Stomach (tissue), 9 donors: ENCODE data around the gene MTA2. TPM values are rescaled to one million over a fixed set of nuclear protein-coding genes. Genes with fewer than 3 reads are reported as not detected.
"Not testable (repeated sequence)": the region's sequence is repeated elsewhere in the genome, so short reads cannot be mapped to it uniquely, and the experiment has no call there.

ENCODE experiments used
- DNase-seq, 2 donors: peaks; one replicate each; pipeline versions ENCODE4 v3.0.0 to v3.0.0-alpha.2; 2013 to 2019
- H3K27ac ChIP-seq, 5 donors: fragments of 200-600 bp in 4 of 5; sonication (generic) in 4 of 5; one replicate each; pipeline ENCODE4 v1.5.1; 2013 to 2019; ENCODE audit warnings: mild to moderate bottlenecking in 1 of 5, moderate library complexity in 1 of 5
- H3K27me3 ChIP-seq, 3 donors: fragments of 200-600 bp; sonication (generic); one replicate each; pipeline ENCODE4 v1.5.1; 2017 to 2019; ENCODE audit warnings: mixed run types in 1 of 3
- H3K36me3 ChIP-seq, 4 donors: fragments of 200-600 bp; sonication (generic); 1 replicate in 3 of 4; 2 replicates in 1 of 4; pipeline ENCODE4 v1.5.1; 2016 to 2019
- H3K4me1 ChIP-seq, 4 donors: fragments of 200-600 bp; sonication (generic); one replicate each; pipeline ENCODE4 v1.5.1; 2016 to 2019
- H3K4me3 ChIP-seq, 4 donors: fragments of 200-600 bp; sonication (generic) in 3 of 4; one replicate each; pipeline ENCODE4 v1.5.1; 2016 to 2019; ENCODE audit warnings: mild to moderate bottlenecking in 1 of 4
- H3K9me3 ChIP-seq, 4 donors: fragments of 200-600 bp; sonication (generic); one replicate each; pipeline ENCODE4 v1.5.1; 2016 to 2019
- CTCF ChIP-seq, 7 experiments: fragments of 450-650 bp in 4 of 7; fragments of 200-600 bp in 3 of 7; sonication (generic) in 3 of 7; IDR thresholded peaks; one replicate each; pipeline ENCODE4 v1.5.1; 2016 to 2019; ENCODE audit warnings: antibody characterized with exemption in 7 of 7, control low read depth in 2 of 7, mild to moderate bottlenecking in 1 of 7
- EP300 ChIP-seq: sonication (generic); formaldehyde crosslinking; IDR thresholded peaks from one replicate; pipeline ENCODE4 v1.6.1; 2017; ENCODE audit warnings: antibody characterized with exemption
- POLR2A ChIP-seq, 4 donors: fragments of 450-650 bp; IDR thresholded peaks; one replicate each; pipeline ENCODE4 v1.6.1; 2016; ENCODE audit warnings: antibody characterized with exemption in 4 of 4, control low read depth in 2 of 4, mild to moderate bottlenecking in 1 of 4, moderate library complexity in 1 of 4
- POLR2AphosphoS5 ChIP-seq, 3 donors: sonication (generic); formaldehyde crosslinking; IDR thresholded peaks; one replicate each; pipeline ENCODE4 v1.6.1; 2016; ENCODE audit warnings: antibody characterized with exemption in 3 of 3
- WGBS, 5 donors: extraction: QIAGEN DNeasy Blood & Tissue Kit in 3 of 5; methylation state at CpG; one replicate each; pipeline versions ENCODE4 v1.1.5 to v1.1.7; 2013 to 2018; 5-methylcytosine and 5-hydroxymethylcytosine counted together
- intact Hi-C: fragments of 100-400 bp; cut with DNase I; formaldehyde crosslinking; loops from one replicate; pipeline ENCODE4 v1.15.1; 2023; ENCODE audit warnings: low total_unique reads
- polyA plus RNA-seq, 3 donors: library from polyadenylated mRNA; stranded (reverse); fragments of 200-250 nt; gene quantifications; one replicate each; pipeline ENCODE4 v1.2.3, GENCODE V29; 2013
- total RNA-seq, 5 donors: library from RNA; depleted of rRNA; stranded (reverse); fragments of >200 nt; gene quantifications; one replicate each; pipeline versions ENCODE4 v1.1.0 to v1.2.3, GENCODE V29; 2014 to 2016
- donor health status: healthy with polysubstance abuse.
- donor health status: Bipolar disorder and iron deficiency.
- donor health status: healthy.

MTA2 gene
- total and polyA plus RNA-seq, 8 donors = 32.8 to 110 (median 56.5) TPM

DNA sequence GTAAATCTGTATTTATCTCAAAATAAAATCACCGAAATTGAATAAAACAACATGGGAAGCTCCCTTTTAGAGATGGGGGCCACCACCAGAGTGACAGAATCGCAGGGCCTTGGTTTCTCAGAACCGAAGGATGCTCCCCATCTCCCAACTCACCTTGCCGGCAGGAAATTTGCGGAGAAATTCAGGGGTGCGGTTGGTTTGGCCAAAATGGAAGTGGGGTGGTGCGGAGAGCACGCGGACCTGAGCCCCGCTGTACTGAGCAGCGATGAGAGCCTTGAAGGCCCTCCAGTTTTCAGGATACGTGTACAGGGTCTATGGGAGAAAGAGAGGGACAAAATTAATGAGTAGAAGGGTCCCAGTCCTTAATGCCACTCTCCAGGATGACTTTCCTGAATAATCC, 29.2 kb downstream of the MTA2 start:
- no peak for TF ChIP-seq EP300
- H3K9me3 ChIP-seq = no peaks in the 10 kb centered on the region
- intact Hi-C loops = no loop called here
- H3K27me3 ChIP-seq = no peaks in the 10 kb centered on the region
- no peak for DNase-seq
- peaks cover 38 to 69% (median 68%) of the 10 kb centered on the region in 4 donors for H3K36me3 ChIP-seq
- peak overlapping the region; percentile 74 to 98 (median 84) for H3K4me3 ChIP-seq
- peaks cover 26 to 73% (median 59%) of the 10 kb centered on the region in 4 donors for H3K4me1 ChIP-seq
- whole genome bisulfite sequencing, 5 donors = 66 to 73% (median 72%) methylated on average over 12 of the region's 12 CpGs
- peak overlapping the region in 4 of 5 donors; percentile 91 to 95 (median 94) for H3K27ac ChIP-seq

- Histone ChIP-seq H3K27ac (peak overlapping the region in 1 of 5 donors; percentile 18), H3K36me3 (peaks cover 47 to 69% (median 68%) of the 10 kb centered on the region in 4 donors)
These were observed 30.2 kb downstream of the MTA2 start for GRCh38 chr11:62571493-62571892.

GRCh38 chr11:62570903-62571302, 30.8 kb downstream of the MTA2 start:
- H3K9me3 ChIP-seq, H3K27ac ChIP-seq, intact Hi-C loops, H3K27me3 ChIP-seq, H3K4me3 ChIP-seq, DNase-seq: not testable (repeated sequence)
- peaks cover 53 to 69% (median 68%) of the 10 kb centered on the region in 4 donors for H3K36me3 ChIP-seq
- H3K4me1 ChIP-seq = peaks cover 19 to 71% (median 54%) of the 10 kb centered on the region in 4 donors
- WGBS, 5 donors = 87 to 97% (median 92%) methylated on average over 5 of the region's 5 CpGs

More at GRCh38 chr11:62571493-62571892, 30.2 kb downstream of the MTA2 start:
- intact Hi-C loops, DNase-seq, H3K27me3 ChIP-seq, H3K9me3 ChIP-seq: not testable (repeated sequence)
- H3K4me1 ChIP-seq = peaks cover 24 to 71% (median 55%) of the 10 kb centered on the region in 4 donors
- H3K4me3 ChIP-seq = peak overlapping the region in 1 of 4 donors; percentile 98
- 74 to 82% (median 80%) methylated on average over 5 of the region's 5 CpGs for WGBS, 5 donors

DNA sequence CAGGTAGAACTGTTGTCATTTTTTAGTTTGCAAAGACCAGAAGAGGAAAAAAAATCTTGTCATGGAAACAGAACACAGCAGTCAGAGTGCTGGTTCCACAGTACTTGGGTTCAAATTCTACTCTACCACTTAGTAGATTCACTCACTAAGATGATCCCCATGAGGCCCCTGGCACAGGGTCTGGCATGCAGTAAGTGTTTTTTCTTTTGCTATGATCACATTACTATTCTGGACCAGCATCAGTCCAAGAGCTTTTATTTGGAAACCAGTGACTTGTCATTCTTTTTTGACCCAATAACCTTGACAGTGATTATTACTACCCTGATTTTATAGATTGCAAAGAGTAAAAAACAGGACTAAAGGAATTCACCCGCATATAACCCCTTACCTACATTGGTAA, 32.1 kb downstream of the MTA2 start:
- intact Hi-C loops = no loop called here
- 50 to 73% (median 60%) methylated on average over 1 of the region's 1 CpG for WGBS, 5 donors

DNA sequence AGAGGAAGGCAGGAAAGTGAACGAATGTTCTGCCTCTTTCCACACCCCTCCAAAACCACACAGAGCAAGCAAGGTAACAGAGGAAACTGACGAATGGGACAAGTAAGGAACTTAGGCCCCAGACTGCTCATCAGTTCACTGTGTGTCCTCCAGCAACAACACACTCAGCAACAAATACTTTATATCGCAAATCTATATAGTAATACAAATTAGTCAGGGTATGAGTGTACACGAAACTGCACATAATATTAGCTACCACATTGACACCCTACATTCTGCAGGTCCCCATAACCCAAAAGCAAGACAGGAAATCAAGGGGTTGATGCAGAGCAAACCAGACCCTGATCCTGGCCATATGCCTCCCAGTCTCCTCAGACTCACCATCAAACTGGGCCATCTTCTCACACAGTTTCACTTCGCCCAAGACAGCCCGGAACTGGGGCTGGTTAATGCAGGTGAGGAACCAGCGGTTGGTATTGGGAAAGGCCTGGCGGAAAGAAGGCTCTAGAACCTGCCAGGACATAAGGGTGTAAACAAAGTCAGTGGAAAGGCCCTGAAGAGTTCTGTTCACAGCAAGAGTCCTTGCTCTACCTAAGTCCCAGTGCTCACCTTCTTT, 34.5 kb downstream of the MTA2 start:
- no peaks in the 10 kb centered on the region for H3K9me3 ChIP-seq
- H3K36me3 ChIP-seq = peaks cover 83 to 100% (median 98%) of the 10 kb centered on the region in 4 donors
- H3K4me1 ChIP-seq = peaks cover 4 to 77% (median 38%) of the 10 kb centered on the region in 4 donors
- TF ChIP-seq POLR2A (IDR thresholded peaks at IDR 0.05) (no peak), EP300 (no peak), CTCF (IDR thresholded peaks at IDR 0.05) (no peak), POLR2AphosphoS5 (IDR thresholded peaks at IDR 0.05) (no peak)
- no peaks in the 10 kb centered on the region for H3K27me3 ChIP-seq
- H3K4me3 ChIP-seq = no peak overlapping the region
- no peak for DNase-seq
- intact Hi-C loops = no loop called here
- H3K27ac ChIP-seq = peak overlapping the region in 2 of 5 donors; percentile 1 to 4
- WGBS, 5 donors = 59 to 84% (median 68%) methylated on average over 8 of the region's 8 CpGs

More for the DNA sequence above, 32.1 kb downstream of the MTA2 start:
- Histone ChIP-seq H3K27me3 (no peaks in the 10 kb centered on the region), H3K4me3 (no peak overlapping the region), H3K27ac (peak overlapping the region in 1 of 5 donors; percentile 15), H3K4me1 (peaks cover 10 to 71% (median 52%) of the 10 kb centered on the region in 4 donors), H3K9me3 (no peaks in the 10 kb centered on the region), H3K36me3 (peaks cover 65 to 79% (median 79%) of the 10 kb centered on the region in 4 donors)
- TF ChIP-seq CTCF (IDR thresholded peaks at IDR 0.05) (no peak), POLR2A (IDR thresholded peaks at IDR 0.05) (no peak), POLR2AphosphoS5 (IDR thresholded peaks at IDR 0.05) (no peak), EP300 (no peak)
- DNase-seq = no peak

GRCh38 chr11:62566247-62566646, 35.4 kb downstream of the MTA2 start:
- WGBS, 5 donors = 51 to 75% (median 54%) methylated on average over 8 of the region's 8 CpGs
- intact Hi-C loops = no loop called here

More at GRCh38 chr11:62566247-62566646, 35.4 kb downstream of the MTA2 start:
- no peaks in the 10 kb centered on the region for H3K9me3 ChIP-seq
- no peak for DNase-seq
- peaks cover 74 to 97% (median 95%) of the 10 kb centered on the region in 4 donors for H3K36me3 ChIP-seq
- no peaks in the 10 kb centered on the region for H3K27me3 ChIP-seq
- peaks cover 6 to 76% (median 36%) of the 10 kb centered on the region in 4 donors for H3K4me1 ChIP-seq
- H3K4me3 ChIP-seq = no peak overlapping the region
- peak overlapping the region in 2 of 5 donors; percentile 26 for H3K27ac ChIP-seq
- TF ChIP-seq POLR2A (IDR thresholded peaks at IDR 0.05) (no peak), CTCF (IDR thresholded peaks at IDR 0.05) (no peak), POLR2AphosphoS5 (IDR thresholded peaks at IDR 0.05) (no peak), EP300 (no peak)
